Type B pancreatic cell (in vitro differentiated cells): ENCODE measurements around the gene RORB. TPM values are rescaled to one million over a fixed set of nuclear protein-coding genes. Genes with fewer than 3 reads are reported as not detected.

Experiments used
- DNase-seq: peaks from one replicate; pipeline ENCODE4 v3.0.0; 2021; ENCODE audit warnings: mixed read lengths; ENCODE audit not compliant: unreplicated experiment; ENCODE audit errors: extremely low spot score
- H3K27ac Mint-ChIP-seq: 2 replicates; pipeline ENCODE4 v1.8.0; 2021; ENCODE audit warnings: mild to moderate bottlenecking, mixed read lengths
- H3K27me3 Mint-ChIP-seq: 2 replicates; pipeline ENCODE4 v1.8.0; 2021; ENCODE audit warnings: mixed read lengths
- H3K36me3 Mint-ChIP-seq: 2 replicates; pipeline ENCODE4 v1.8.0; 2021; ENCODE audit warnings: mixed read lengths
- H3K4me1 Mint-ChIP-seq: one replicate; pipeline ENCODE4 v1.8.0; 2021; ENCODE audit warnings: mixed read lengths; ENCODE audit not compliant: unreplicated experiment
- H3K4me3 Mint-ChIP-seq: 2 replicates; pipeline ENCODE4 v1.8.0; 2021; ENCODE audit warnings: mild to moderate bottlenecking, mixed read lengths
- H3K9me3 Mint-ChIP-seq: 2 replicates; pipeline ENCODE4 v1.8.0; 2021; ENCODE audit warnings: mixed read lengths
- CTCF ChIP-seq: fragments of 200-600 bp; sonication (generic); conservative IDR thresholded peaks from 2 replicates; pipeline ENCODE4 v1.5.0; 2021; ENCODE audit warnings: antibody characterized with exemption, mild to moderate bottlenecking
- total RNA-seq: library from RNA; stranded (reverse); gene quantifications from 2 replicates; pipeline ENCODE4 v1.2.1, GENCODE V29; 2021; ENCODE audit warnings: low replicate concordance

RORB gene
- total RNA-seq, 1 donor from 2014 or later = 1.7 TPM

- H3K9me3 Mint-ChIP-seq = no peaks in the 10 kb centered on the region
Observed at GRCh38 chr9:74726581-74726980, 229.4 kb downstream of the RORB start.

GRCh38 chr9:74728176-74728575 is 231.0 kb downstream of the RORB start:
- no peak for DNase-seq
- peaks cover 10% of the 10 kb centered on the region for H3K4me1 Mint-ChIP-seq
- no peaks in the 10 kb centered on the region for H3K36me3 Mint-ChIP-seq
- H3K9me3 Mint-ChIP-seq = no peaks in the 10 kb centered on the region
- H3K27ac Mint-ChIP-seq = no peak overlapping the region
- H3K27me3 Mint-ChIP-seq = no peaks in the 10 kb centered on the region
- TF ChIP-seq CTCF = no peak
- no peak overlapping the region for H3K4me3 Mint-ChIP-seq

More at GRCh38 chr9:74726581-74726980, 229.4 kb downstream of the RORB start:
- no peak for TF ChIP-seq CTCF
- H3K36me3 Mint-ChIP-seq = no peaks in the 10 kb centered on the region
- H3K4me3 Mint-ChIP-seq = no peak overlapping the region
- no peak for DNase-seq
- H3K27ac Mint-ChIP-seq = no peak overlapping the region
- peaks cover 10% of the 10 kb centered on the region for H3K4me1 Mint-ChIP-seq
- H3K27me3 Mint-ChIP-seq = peaks cover 3% of the 10 kb centered on the region

DNA sequence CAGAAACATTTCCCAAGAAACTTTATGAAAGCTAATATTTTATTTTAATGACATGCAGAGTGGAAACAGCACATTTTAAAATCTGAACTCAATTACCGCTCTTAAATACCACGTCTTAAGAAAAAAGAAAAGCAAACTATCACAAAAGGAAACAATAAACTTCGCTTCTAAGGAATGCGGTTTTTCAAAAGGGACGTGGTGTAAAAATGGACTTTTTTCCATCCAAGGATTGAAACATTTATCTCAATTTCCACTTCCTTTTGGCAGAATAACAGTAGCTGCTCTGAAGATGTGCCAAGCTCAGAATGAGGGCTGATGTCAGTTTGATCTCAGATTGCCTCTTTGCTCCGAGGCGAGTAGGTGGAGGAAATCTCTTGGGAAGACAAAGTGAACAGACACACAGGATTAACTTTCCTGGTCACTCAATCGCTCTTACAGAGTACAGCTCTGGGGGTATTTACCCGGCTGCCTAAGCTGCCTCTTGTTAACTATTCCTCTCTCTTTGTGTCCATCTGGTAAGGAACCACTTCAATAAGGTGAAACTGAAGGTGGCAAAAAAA is 232.1 kb downstream of the RORB start:
- Mint-ChIP-seq H3K27ac (no peak overlapping the region), H3K4me1 (peaks cover 10% of the 10 kb centered on the region), H3K9me3 (no peaks in the 10 kb centered on the region), H3K27me3 (no peaks in the 10 kb centered on the region), H3K36me3 (no peaks in the 10 kb centered on the region), H3K4me3 (no peak overlapping the region)
- TF ChIP-seq CTCF = no peak
- DNase-seq = no peak

GRCh38 chr9:74735761-74736160 is 238.6 kb downstream of the RORB start:
- Mint-ChIP-seq H3K9me3 (no peaks in the 10 kb centered on the region), H3K27ac (no peak overlapping the region)
- no peak for TF ChIP-seq CTCF

GRCh38 chr9:74736646-74737045 is 239.5 kb downstream of the RORB start:
- H3K36me3 Mint-ChIP-seq = no peaks in the 10 kb centered on the region
- DNase-seq = no peak
- H3K9me3 Mint-ChIP-seq = no peaks in the 10 kb centered on the region
- no peak overlapping the region for H3K4me3 Mint-ChIP-seq
- peaks cover 2% of the 10 kb centered on the region for H3K27me3 Mint-ChIP-seq
- H3K27ac Mint-ChIP-seq = no peak overlapping the region
- no peaks in the 10 kb centered on the region for H3K4me1 Mint-ChIP-seq
- TF ChIP-seq CTCF = no peak

More at GRCh38 chr9:74735761-74736160, 238.6 kb downstream of the RORB start:
- DNase-seq = no peak
- Mint-ChIP-seq H3K36me3 (no peaks in the 10 kb centered on the region), H3K4me1 (no peaks in the 10 kb centered on the region), H3K27me3 (no peaks in the 10 kb centered on the region), H3K4me3 (no peak overlapping the region)
